Ascending aorta (tissue), 2 donors: Measurements from ENCODE around the gene BICDL1. TPM values are rescaled to one million over a fixed set of nuclear protein-coding genes. Genes with fewer than 3 reads are reported as not detected.

ENCODE experiments used
- DNase-seq, 2 donors: peaks; one replicate each; pipeline ENCODE4 v3.0.0-alpha.2; 2019; ENCODE audit warnings: low spot score in 2 of 2
- H3K27ac ChIP-seq, 2 donors: fragments of 200-600 bp; sonication (generic); one replicate each; pipeline ENCODE4 v1.5.1; 2016 to 2017; ENCODE audit warnings: mild to moderate bottlenecking in 1 of 2
- H3K27me3 ChIP-seq: fragments of 200-600 bp; sonication (generic); one replicate; pipeline ENCODE4 v1.5.1; 2017
- H3K36me3 ChIP-seq, 2 donors: fragments of 200-600 bp; sonication (generic); one replicate each; pipeline ENCODE4 v1.5.1; 2016
- H3K4me1 ChIP-seq, 2 donors: fragments of 200-600 bp; sonication (generic); one replicate each; pipeline ENCODE4 v1.5.1; 2016 to 2017; ENCODE audit warnings: mild to moderate bottlenecking in 1 of 2
- H3K4me3 ChIP-seq, 2 donors: fragments of 200-600 bp; sonication (generic); one replicate each; pipeline ENCODE4 v1.5.1; 2016 to 2017; ENCODE audit warnings: mild to moderate bottlenecking in 1 of 2
- H3K9me3 ChIP-seq, 2 donors: fragments of 200-600 bp; sonication (generic); one replicate each; pipeline ENCODE4 v1.5.1; 2016
- CTCF ChIP-seq, 3 experiments: fragments of 200-600 bp in 2 of 3; fragments of 450-650 bp in 1 of 3; sonication (generic) in 2 of 3; IDR thresholded peaks; one replicate each; pipeline ENCODE4 v1.5.1; 2016 to 2019; ENCODE audit warnings: antibody characterized with exemption in 3 of 3, mild to moderate bottlenecking in 1 of 3, moderate library complexity in 1 of 3
- intact Hi-C: fragments of 100-400 bp; cut with DNase I; formaldehyde crosslinking; loops from one replicate; pipeline ENCODE4 v1.15.1; 2023
- total RNA-seq: library from RNA; depleted of rRNA; stranded (reverse); fragments of >200 nt; gene quantifications from one replicate; pipeline ENCODE4 v1.1.0, GENCODE V29; 2016

The BICDL1 gene
- total RNA-seq, 1 donor from 2014 or later: not detected

DNA sequence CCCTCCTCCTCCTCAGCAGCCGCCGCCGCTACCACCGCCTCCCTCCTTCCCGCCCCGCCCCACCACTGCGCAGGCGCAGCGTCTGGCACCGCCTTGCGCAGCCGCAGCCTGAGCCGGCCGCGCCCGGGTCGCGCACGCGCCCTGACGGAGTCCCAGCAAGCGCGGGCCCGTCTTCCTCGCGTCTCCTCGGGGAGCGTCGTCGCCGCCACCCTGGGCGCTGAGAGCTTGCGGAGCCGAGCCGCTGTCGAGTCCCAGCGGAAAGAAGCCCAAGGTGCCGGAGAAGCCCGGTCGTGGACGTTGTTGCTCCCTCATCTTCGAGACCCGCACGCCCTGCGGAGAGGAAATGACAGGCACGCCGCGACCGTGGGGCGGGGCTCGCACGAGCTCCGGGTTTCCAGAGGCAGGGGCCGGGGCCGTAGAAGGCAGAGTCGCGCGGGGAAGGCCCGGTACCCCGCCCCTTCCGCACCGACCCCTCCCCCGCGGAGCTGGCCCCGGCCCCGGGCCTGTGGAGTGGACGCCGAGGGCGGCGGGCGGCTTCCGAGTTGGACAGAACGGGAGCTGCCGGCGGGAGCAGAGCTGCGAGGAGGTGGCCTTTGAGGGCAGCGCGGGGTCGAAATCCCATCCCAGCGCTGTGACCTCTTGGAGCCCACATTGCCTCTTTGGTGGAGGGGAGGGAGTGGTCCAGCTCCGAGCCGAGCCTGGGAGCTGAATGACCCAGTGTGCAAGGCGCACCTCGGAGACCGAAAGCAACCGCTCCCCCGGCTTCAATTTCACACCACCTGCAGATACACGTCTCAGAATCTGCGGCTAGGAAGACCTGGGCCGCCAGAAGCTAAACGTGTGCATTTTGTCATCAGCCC, 128.0 kb downstream of the BICDL1 start:
- no peaks in the 10 kb centered on the region for H3K36me3 ChIP-seq
- peak overlapping the region; percentile 87 to 89 for H3K4me3 ChIP-seq
- H3K27ac ChIP-seq: peak overlapping the region; percentile 92 to 94
- intact Hi-C loops: loop anchor here (1.0 to 2.0 kb wide), 2 partner anchors 30 to 78 kb away; partner anchors contain the start of gene GCN1
- H3K9me3 ChIP-seq: no peaks in the 10 kb centered on the region
- no peaks in the 10 kb centered on the region for H3K27me3 ChIP-seq
- peaks cover 13 to 31% of the 10 kb centered on the region in 2 donors for H3K4me1 ChIP-seq
- no peak for TF ChIP-seq CTCF (IDR thresholded peaks at IDR 0.05)
- DNase-seq: peak; percentile 72 to 96

DNA sequence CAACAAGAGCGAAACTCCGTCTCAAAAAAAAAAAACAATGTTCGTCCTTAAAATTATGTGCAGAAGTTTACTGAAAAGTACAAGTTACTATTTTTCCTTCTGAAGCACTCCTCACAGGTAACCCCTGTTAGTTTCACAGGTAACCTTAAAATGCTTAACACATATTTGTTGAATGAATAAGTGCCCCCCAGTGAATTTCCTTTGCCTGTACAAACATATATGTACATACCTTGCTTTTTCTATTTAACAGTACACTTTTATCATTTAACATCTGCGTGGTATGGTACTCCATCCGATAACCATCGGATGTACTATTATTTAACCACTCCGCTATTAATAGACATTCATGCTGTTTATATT, 128.9 kb downstream of the BICDL1 start:
- Histone ChIP-seq H3K36me3 (no peaks in the 10 kb centered on the region), H3K27me3 (no peaks in the 10 kb centered on the region), H3K4me1 (peaks cover 13 to 27% of the 10 kb centered on the region in 2 donors), H3K27ac (no peak overlapping the region), H3K9me3 (no peaks in the 10 kb centered on the region), H3K4me3 (peak overlapping the region; percentile 87 to 89)
- TF ChIP-seq CTCF (IDR thresholded peaks at IDR 0.05): no peak
- DNase-seq: no peak
- intact Hi-C loops: loop anchor here (1.0 to 2.0 kb wide), 2 partner anchors 31 to 77 kb away; partner anchors contain the start of gene GCN1

- H3K27ac ChIP-seq: no peak overlapping the region
- no peaks in the 10 kb centered on the region for H3K9me3 ChIP-seq
- TF ChIP-seq CTCF (IDR thresholded peaks at IDR 0.05): no peak
- no peaks in the 10 kb centered on the region for H3K36me3 ChIP-seq
- H3K4me3 ChIP-seq: peak overlapping the region; percentile 87 to 89
- DNase-seq: no peak
- intact Hi-C loops: no loop called here
- peaks cover 13 to 27% of the 10 kb centered on the region in 2 donors for H3K4me1 ChIP-seq
- H3K27me3 ChIP-seq: no peaks in the 10 kb centered on the region
Measured at GRCh38 chr12:120118321-120119061, 129.5 kb downstream of the BICDL1 start.

- no peak overlapping the region for H3K27ac ChIP-seq
- intact Hi-C loops: no loop called here
- no peaks in the 10 kb centered on the region for H3K9me3 ChIP-seq
- TF ChIP-seq CTCF (IDR thresholded peaks at IDR 0.05): no peak
- no peak overlapping the region for H3K4me3 ChIP-seq
- H3K36me3 ChIP-seq: no peaks in the 10 kb centered on the region
- no peak for DNase-seq
- no peaks in the 10 kb centered on the region for H3K27me3 ChIP-seq
- peaks cover 13 to 27% of the 10 kb centered on the region in 2 donors for H3K4me1 ChIP-seq
Measured at GRCh38 chr12:120119271-120119973, 130.4 kb downstream of the BICDL1 start.

DNA sequence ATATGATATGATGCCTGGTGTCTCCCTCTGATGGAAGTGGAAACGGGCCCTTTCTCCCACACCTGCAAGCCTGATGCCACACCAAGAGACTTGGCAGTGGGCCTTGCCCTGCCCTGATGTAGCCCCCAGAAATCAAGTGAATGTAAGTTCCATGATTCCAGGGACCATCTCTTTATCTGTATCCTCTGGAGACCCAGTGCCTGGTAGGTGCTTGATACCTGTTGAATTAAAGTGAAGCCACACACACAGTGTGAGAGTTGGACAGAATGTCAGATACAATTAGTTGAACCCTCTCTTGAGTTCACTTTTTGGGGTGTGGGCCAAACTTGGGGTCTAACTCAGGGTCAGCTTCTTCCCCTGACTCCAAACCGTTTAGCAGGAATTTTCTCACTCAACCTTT, 132.3 kb downstream of the BICDL1 start:
- no peak overlapping the region for H3K4me3 ChIP-seq
- DNase-seq: no peak
- peaks cover 0 to 4% of the 10 kb centered on the region in 2 donors for H3K36me3 ChIP-seq
- intact Hi-C loops: no loop called here
- H3K9me3 ChIP-seq: no peaks in the 10 kb centered on the region
- H3K27me3 ChIP-seq: no peaks in the 10 kb centered on the region
- TF ChIP-seq CTCF (IDR thresholded peaks at IDR 0.05): no peak
- H3K27ac ChIP-seq: no peak overlapping the region
- H3K4me1 ChIP-seq: peaks cover 0 to 14% of the 10 kb centered on the region in 2 donors
